CD14-positive monocyte (primary cell): ENCODE results near the gene SRPK2. TPM values are rescaled to one million over a fixed set of nuclear protein-coding genes. Genes with fewer than 3 reads are reported as not detected.
A peak's percentile ranks its signal among the peaks of the same experiment; 100 is the strongest.

ENCODE experiments used
- DNase-seq, 3 donors: peaks; one replicate each; pipeline ENCODE4 v3.0.0-alpha.2; 2011 to 2022
- H2AFZ ChIP-seq: 2 replicates; pipeline ENCODE4 v1.6.0; 2012; ENCODE audit warnings: mild to moderate bottlenecking, low read depth, low read length, inconsistent platforms; ENCODE audit not compliant: insufficient read depth, poor library complexity, severe bottlenecking
- H3K27ac ChIP-seq, 2 donors: 1 replicate in 1 of 2; 2 replicates in 1 of 2; pipeline ENCODE4 v1.5.1; 2012 to 2013; ENCODE audit warnings: low read length in 2 of 2, control low read depth in 1 of 2, inconsistent platforms in 1 of 2, low read depth in 1 of 2, mild to moderate bottlenecking in 1 of 2
- H3K27me3 ChIP-seq, 2 donors: one replicate each; pipeline versions ENCODE4 v1.6.0 to v1.6.1; 2011 to 2013; ENCODE audit warnings: low read length in 2 of 2; ENCODE audit not compliant: control insufficient read depth in 2 of 2, insufficient read depth in 2 of 2
- H3K36me3 ChIP-seq, 2 donors: replicated peaks in 1 of 2; 1 replicate in 1 of 2; 2 replicates in 1 of 2; pipeline versions ENCODE4 v1.5.1 to v1.6.1; 2012 to 2013; ENCODE audit warnings: low read length in 2 of 2, control low read depth in 1 of 2, inconsistent platforms in 1 of 2, mild to moderate bottlenecking in 1 of 2; ENCODE audit not compliant: insufficient read depth in 2 of 2, control insufficient read depth in 1 of 2
- H3K4me1 ChIP-seq, 2 donors: 1 replicate in 1 of 2; 2 replicates in 1 of 2; pipeline versions ENCODE4 v1.5.1 to v1.6.1; 2012 to 2013; ENCODE audit warnings: low read length in 2 of 2, control low read depth in 1 of 2, inconsistent platforms in 1 of 2, mild to moderate bottlenecking in 1 of 2, moderate library complexity in 1 of 2; ENCODE audit not compliant: insufficient read depth in 2 of 2, control insufficient read depth in 1 of 2
- H3K4me2 ChIP-seq: replicated peaks from 2 replicates; pipeline ENCODE3; 2012; ENCODE audit warnings: low read length, moderate library complexity, mild to moderate bottlenecking; ENCODE audit not compliant: poor library complexity, severe bottlenecking; ENCODE audit errors: extremely low read depth
- H3K4me3 ChIP-seq, 3 experiments: fragments of 200-600 bp in 1 of 3; sonication (generic) in 1 of 3; replicated peaks in 1 of 3; 1 replicate in 2 of 3; 2 replicates in 1 of 3; pipeline ENCODE4 v1.5.1; 2011 to 2013; ENCODE audit warnings: low read length in 3 of 3, mild to moderate bottlenecking in 3 of 3, control low read depth in 2 of 3, low read depth in 2 of 3, inconsistent platforms in 1 of 3, moderate library complexity in 1 of 3
- H3K79me2 ChIP-seq: 2 replicates; pipeline ENCODE4 v1.6.0; 2012; ENCODE audit warnings: mild to moderate bottlenecking, control low read depth, inconsistent platforms, low read length, moderate library complexity; ENCODE audit not compliant: insufficient read depth
- H3K9ac ChIP-seq: 2 replicates; pipeline ENCODE4 v1.6.0; 2017; ENCODE audit warnings: low read length, mild to moderate bottlenecking; ENCODE audit not compliant: insufficient read depth, poor library complexity, severe bottlenecking
- H3K9me3 ChIP-seq, 2 donors: replicated peaks in 1 of 2; 1 replicate in 1 of 2; 2 replicates in 1 of 2; pipeline versions ENCODE4 v1.5.1 to v1.6.1; 2012 to 2013; ENCODE audit warnings: low read length in 2 of 2, control low read depth in 1 of 2; ENCODE audit not compliant: control insufficient read depth in 1 of 2, insufficient read depth in 1 of 2
- H4K20me1 ChIP-seq: 2 replicates; pipeline ENCODE4 v1.6.0; 2012; ENCODE audit warnings: mild to moderate bottlenecking, low read length, control low read depth, moderate library complexity; ENCODE audit not compliant: insufficient read depth
- H3K27ac Mint-ChIP-seq, 7 donors: one replicate each; pipeline ENCODE4 v1.8.0; 2020; ENCODE audit warnings: mild to moderate bottlenecking in 7 of 7, mixed read lengths in 7 of 7, moderate library complexity in 6 of 7, inconsistent platforms in 2 of 7
- H3K27me3 Mint-ChIP-seq, 3 donors: one replicate each; pipeline ENCODE4 v1.8.0; 2021 to 2022; ENCODE audit warnings: low read depth in 3 of 3, mild to moderate bottlenecking in 3 of 3, mixed read lengths in 3 of 3, moderate library complexity in 3 of 3, inconsistent platforms in 1 of 3
- H3K36me3 Mint-ChIP-seq, 2 donors: one replicate each; pipeline ENCODE4 v1.8.0; 2020; ENCODE audit warnings: mixed read lengths in 2 of 2, inconsistent platforms in 1 of 2, mild to moderate bottlenecking in 1 of 2
- H3K4me1 Mint-ChIP-seq: one replicate; pipeline ENCODE4 v1.8.0; 2020; ENCODE audit warnings: mild to moderate bottlenecking, mixed read lengths
- H3K4me3 Mint-ChIP-seq, 2 donors: one replicate each; pipeline ENCODE4 v1.8.0; 2020; ENCODE audit warnings: mild to moderate bottlenecking in 2 of 2, mixed read lengths in 2 of 2, moderate library complexity in 1 of 2
- H3K9me3 Mint-ChIP-seq, 7 donors: one replicate each; pipeline ENCODE4 v1.8.0; 2020 to 2022; ENCODE audit warnings: mixed read lengths in 7 of 7, mild to moderate bottlenecking in 6 of 7, moderate library complexity in 6 of 7, inconsistent platforms in 2 of 7
- whole genome bisulfite sequencing: methylation state at CpG from one replicate; pipeline ENCODE4 v1.1.5; 2013; ENCODE audit warnings: missing lambda C conversion rate; ENCODE audit not compliant: insufficient coverage; 5-methylcytosine and 5-hydroxymethylcytosine counted together
- intact Hi-C, 2 donors: fragments of 100-400 bp; cut with micrococcal nuclease; formaldehyde crosslinking; loops; one replicate each; pipeline versions ENCODE4 v1.15.0 to v1.15.1; 2023
- polyA plus RNA-seq, 3 donors: library from polyadenylated mRNA; depleted of rRNA in 1 of 3; unstranded in 2 of 3; stranded (reverse) in 1 of 3; fragments of 300-500 nt in 2 of 3; fragments of >200 nt in 1 of 3; fragmentation: Illumina TruSeq in 2 of 3; gene quantifications; 1 replicate in 2 of 3; 2 replicates in 1 of 3; pipeline ENCODE4 v1.2.3, GENCODE V29; 2012 to 2021
- TF ChIP-seq, protein P1 (sequence below): fragments of 200-600 bp; IDR thresholded peaks from one replicate; pipeline ENCODE4 v1.8.0; 2022; ENCODE audit warnings: antibody characterized with exemption, mild to moderate bottlenecking

SRPK2 gene
- polyA plus RNA-seq, 3 donors, result 12.6 to 37.7 (median 30.0) TPM

DNA sequence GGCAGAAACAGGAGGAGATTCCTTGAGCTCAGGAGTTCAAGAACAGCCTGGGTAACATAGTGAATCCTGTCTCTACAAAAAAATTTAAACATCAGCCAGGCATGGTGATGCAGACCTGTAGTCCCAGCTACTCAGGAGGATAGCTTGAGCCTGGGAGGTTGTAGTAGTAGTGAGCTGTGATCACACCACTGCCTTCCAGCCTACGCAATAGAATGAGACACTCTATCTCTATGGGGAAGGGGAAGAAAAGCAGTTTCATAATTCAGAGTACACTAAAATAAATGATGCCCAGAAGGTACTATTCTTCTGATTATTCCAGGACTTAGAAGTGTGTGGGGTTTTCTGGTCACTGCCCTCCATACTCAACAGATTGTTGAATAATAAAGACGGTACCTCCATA is 197.4 kb downstream of the SRPK2 start:
- H4K20me1 ChIP-seq, result peaks cover 49% of the 10 kb centered on the region
- peak overlapping the region; percentile 71 to 87 (median 82) for H3K27ac Mint-ChIP-seq
- intact Hi-C loops, result no loop called here
- peak overlapping the region in 1 of 2 donors; percentile 52 for H3K4me3 Mint-ChIP-seq
- peaks cover 0 to 3% (median 0%) of the 10 kb centered on the region in 7 donors for H3K9me3 Mint-ChIP-seq
- H3K27me3 Mint-ChIP-seq, result no peaks in the 10 kb centered on the region
- no peaks in the 10 kb centered on the region for H3K27me3 ChIP-seq
- peak overlapping the region; percentile 32 for H3K4me2 ChIP-seq
- TF ChIP-seq, protein P1, sequence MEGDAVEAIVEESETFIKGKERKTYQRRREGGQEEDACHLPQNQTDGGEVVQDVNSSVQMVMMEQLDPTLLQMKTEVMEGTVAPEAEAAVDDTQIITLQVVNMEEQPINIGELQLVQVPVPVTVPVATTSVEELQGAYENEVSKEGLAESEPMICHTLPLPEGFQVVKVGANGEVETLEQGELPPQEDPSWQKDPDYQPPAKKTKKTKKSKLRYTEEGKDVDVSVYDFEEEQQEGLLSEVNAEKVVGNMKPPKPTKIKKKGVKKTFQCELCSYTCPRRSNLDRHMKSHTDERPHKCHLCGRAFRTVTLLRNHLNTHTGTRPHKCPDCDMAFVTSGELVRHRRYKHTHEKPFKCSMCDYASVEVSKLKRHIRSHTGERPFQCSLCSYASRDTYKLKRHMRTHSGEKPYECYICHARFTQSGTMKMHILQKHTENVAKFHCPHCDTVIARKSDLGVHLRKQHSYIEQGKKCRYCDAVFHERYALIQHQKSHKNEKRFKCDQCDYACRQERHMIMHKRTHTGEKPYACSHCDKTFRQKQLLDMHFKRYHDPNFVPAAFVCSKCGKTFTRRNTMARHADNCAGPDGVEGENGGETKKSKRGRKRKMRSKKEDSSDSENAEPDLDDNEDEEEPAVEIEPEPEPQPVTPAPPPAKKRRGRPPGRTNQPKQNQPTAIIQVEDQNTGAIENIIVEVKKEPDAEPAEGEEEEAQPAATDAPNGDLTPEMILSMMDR, result no peak
- peaks cover 16% of the 10 kb centered on the region for H3K79me2 ChIP-seq
- H3K9me3 ChIP-seq, result no peaks in the 10 kb centered on the region
- peaks cover 10 to 15% of the 10 kb centered on the region in 2 donors for H3K36me3 Mint-ChIP-seq
- H2AFZ ChIP-seq, result no peak overlapping the region
- peaks cover 33% of the 10 kb centered on the region for H3K4me1 Mint-ChIP-seq
- DNase-seq, result peak; percentile 53 to 57 (median 56)
- no peaks in the 10 kb centered on the region for H3K36me3 ChIP-seq
- H3K4me1 ChIP-seq, result peaks cover 19 to 35% of the 10 kb centered on the region in 2 donors
- 14% methylated on average over 1 of the region's 2 CpGs for WGBS
- peak overlapping the region in 1 of 2 donors; percentile 68 for H3K27ac ChIP-seq
- no peak overlapping the region for H3K4me3 ChIP-seq
- H3K9ac ChIP-seq, result no peak overlapping the region

DNA sequence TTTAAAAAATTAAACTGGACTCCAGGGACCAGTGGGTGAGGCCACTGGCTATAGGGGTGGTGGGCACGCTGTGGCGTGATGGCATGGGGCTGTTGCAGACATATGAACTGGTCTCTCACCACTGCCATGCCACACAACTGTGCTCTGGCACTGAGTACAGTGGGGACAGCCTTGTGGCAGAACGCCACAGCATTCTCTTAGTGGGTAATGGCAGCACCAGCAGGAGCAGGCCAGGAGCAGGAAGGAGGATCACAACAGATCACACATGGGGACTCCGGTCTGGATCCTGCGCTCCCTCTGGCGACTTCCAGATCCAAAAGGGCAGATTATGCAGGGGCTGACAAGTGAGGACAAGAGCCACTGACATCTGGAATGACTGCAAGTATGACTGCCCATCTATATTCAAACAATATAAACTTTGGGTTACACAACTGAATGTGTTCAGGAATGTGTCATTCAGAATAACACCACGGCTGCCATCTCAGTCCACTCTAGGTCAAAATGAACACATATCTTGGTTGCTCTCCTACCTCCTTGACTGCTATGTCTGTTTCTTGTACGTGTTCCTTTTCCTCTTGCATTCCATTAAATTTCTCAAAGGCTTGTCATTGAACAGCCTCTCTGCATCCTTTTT is 198.7 kb downstream of the SRPK2 start:
- Mint-ChIP-seq H3K4me3 (no peak overlapping the region), H3K9me3 (peaks cover 0 to 3% (median 0%) of the 10 kb centered on the region in 7 donors), H3K27me3 (no peaks in the 10 kb centered on the region), H3K4me1 (peaks cover 33% of the 10 kb centered on the region), H3K36me3 (peaks cover 10 to 14% of the 10 kb centered on the region in 2 donors), H3K27ac (peak overlapping the region in 3 of 7 donors; percentile 1 to 67 (median 31))
- H3K27ac ChIP-seq, result no peak overlapping the region
- 100% methylated on average over 8 of the region's 8 CpGs for WGBS
- no peak overlapping the region for H3K4me2 ChIP-seq
- intact Hi-C loops, result no loop called here
- peaks cover 16% of the 10 kb centered on the region for H3K79me2 ChIP-seq
- H4K20me1 ChIP-seq, result peaks cover 45% of the 10 kb centered on the region
- no peak overlapping the region for H2AFZ ChIP-seq
- H3K9me3 ChIP-seq, result no peaks in the 10 kb centered on the region
- DNase-seq, result no peak
- H3K27me3 ChIP-seq, result no peaks in the 10 kb centered on the region
- H3K36me3 ChIP-seq, result no peaks in the 10 kb centered on the region
- H3K4me3 ChIP-seq, result no peak overlapping the region
- H3K9ac ChIP-seq, result no peak overlapping the region
- peaks cover 19 to 35% of the 10 kb centered on the region in 2 donors for H3K4me1 ChIP-seq
- TF ChIP-seq, protein P1, result no peak
